Panc1 (cell line): Measurements from ENCODE around the gene SLC9A1. TPM values are rescaled to one million over a fixed set of nuclear protein-coding genes. Genes with fewer than 3 reads are reported as not detected.

ENCODE experiments used
- ATAC-seq: fragments of 200-7000 bp; cut with Tn5 transposase; 2 replicates; pipeline ENCODE4 v1.9.1; 2020; ENCODE audit warnings: mild to moderate bottlenecking, moderate library complexity
- BruUV-seq: library from RNA; stranded (reverse); fragments of 400-500 nt; replicated peaks from 2 replicates; lab custom pipeline; 2021; lab: Mats Ljungman, UMichigan
- CTCF ChIA-PET: fragments of 300-600 bp; sonication (Branson Sonifier 250); formaldehyde crosslinking; loops from one replicate; lab custom pipeline; 2022; ENCODE audit warnings: antibody characterized with exemption; lab: Charles Lee
- POLR2A ChIA-PET: fragments of 300-600 bp; sonication (Branson Sonifier 250); formaldehyde crosslinking; loops from one replicate; lab custom pipeline; 2022; ENCODE audit warnings: antibody characterized with exemption; lab: Charles Lee
- DNase-seq: peaks from one replicate; pipeline ENCODE4 v3.0.0-alpha.2; 2010; ENCODE audit warnings: low read depth, low spot score
- H3K27ac ChIP-seq: 2 replicates; pipeline ENCODE4 v1.5.1; 2011; ENCODE audit warnings: mild to moderate bottlenecking, low read length, inconsistent platforms
- H3K27me3 ChIP-seq: fragments of 200-500 bp; sonication (Bioruptor generic); 2 replicates; pipeline ENCODE4 v1.6.0; 2014; ENCODE audit warnings: low read length, inconsistent platforms; ENCODE audit not compliant: control insufficient read depth, insufficient read depth
- H3K36me3 ChIP-seq: fragments of 200-500 bp; sonication (Bioruptor generic); 2 replicates; pipeline ENCODE4 v1.5.1; 2014; ENCODE audit warnings: inconsistent platforms, mild to moderate bottlenecking, low read length, moderate library complexity; ENCODE audit not compliant: control insufficient read depth, insufficient read depth
- H3K4me1 ChIP-seq: 2 replicates; pipeline ENCODE4 v1.5.1; 2011; ENCODE audit warnings: inconsistent platforms, mild to moderate bottlenecking, low read length, moderate library complexity; ENCODE audit not compliant: control insufficient read depth, insufficient read depth
- H3K4me3 ChIP-seq, 2 experiments: 2 replicates each; pipeline ENCODE4 v1.5.1; 2011 to 2012; ENCODE audit warnings: low read depth in 2 of 2, low read length in 2 of 2, mild to moderate bottlenecking in 2 of 2, inconsistent platforms in 1 of 2, moderate library complexity in 1 of 2
- H3K9me3 ChIP-seq: fragments of 200-500 bp; sonication (Bioruptor generic); 2 replicates; pipeline ENCODE4 v1.5.1; 2014; ENCODE audit warnings: low read depth, mild to moderate bottlenecking, inconsistent platforms, low read length, moderate library complexity; ENCODE audit not compliant: control insufficient read depth, insufficient read depth
- CTCF ChIP-seq: fragments of 450-650 bp; IDR thresholded peaks from 2 replicates; pipeline ENCODE4 v1.5.1; 2017; ENCODE audit warnings: mild to moderate bottlenecking
- POLR2AphosphoS5 ChIP-seq: IDR thresholded peaks from 2 replicates; pipeline ENCODE4 v1.6.1; 2012; ENCODE audit warnings: mild to moderate bottlenecking, low read depth, low read length, moderate library complexity
- REST ChIP-seq, 2 experiments: IDR thresholded peaks; 2 replicates each; pipeline ENCODE4 v1.6.1; 2011 to 2012; ENCODE audit warnings: low read depth in 2 of 2, control low read depth in 1 of 2, low read length in 1 of 2, mild to moderate bottlenecking in 1 of 2, moderate library complexity in 1 of 2; ENCODE audit not compliant: insufficient read depth in 1 of 2
- SIN3A ChIP-seq: IDR thresholded peaks from 2 replicates; pipeline ENCODE4 v1.6.1; 2012; ENCODE audit warnings: low read depth, mild to moderate bottlenecking, low read length, moderate library complexity, borderline replicate concordance; ENCODE audit not compliant: insufficient read depth
- TCF7L2 ChIP-seq: IDR thresholded peaks from 2 replicates; pipeline ENCODE4 v1.6.1; 2011; ENCODE audit warnings: mild to moderate bottlenecking, low read depth, low read length, inconsistent platforms
- in situ Hi-C: cut with HindIII; loops from 2 replicates; pipeline ENCODE4 v1.10.0; 2016; ENCODE audit warnings: low sequenced_read_pairs, low pct_unique_long_range_greater_than_20kb
- intact Hi-C: fragments of 100-400 bp; cut with micrococcal nuclease; formaldehyde crosslinking; loops from one replicate; pipeline ENCODE4 v1.10.0; 2022; ENCODE audit not compliant: unreplicated experiment
- total RNA-seq: library from RNA; stranded (reverse); gene quantifications from one replicate; pipeline ENCODE4 v1.2.1, GENCODE V29; 2021; ENCODE audit not compliant: unreplicated experiment

Gene SLC9A1
- total RNA-seq, 1 experiment from 2014 or later, result 31.3 TPM

GRCh38 chr1:27130798-27131197 is 24.1 kb downstream of the SLC9A1 start:
- Histone ChIP-seq H3K9me3 (no peaks in the 10 kb centered on the region), H3K4me3 (no peak overlapping the region), H3K36me3 (no peaks in the 10 kb centered on the region), H3K4me1 (no peaks in the 10 kb centered on the region), H3K27ac (no peak overlapping the region), H3K27me3 (no peaks in the 10 kb centered on the region)
- in situ Hi-C loops, result no loop called here
- no peak; the same call in 1 of the 2 replicates for ATAC-seq
- DNase-seq, result no peak
- no peak for TF ChIP-seq CTCF
- no TSS peak for BruUV-seq
- ChIA-PET CTCF (no interaction called here), POLR2A (interaction anchor here (0.5 to 0.6 kb wide), 2 partner anchors 31 to 124 kb away, joined by 5 read pairs; no protein-coding TSS in a partner anchor)
- intact Hi-C loops, result no loop called here

- H3K9me3 ChIP-seq, result no peaks in the 10 kb centered on the region
- H3K4me1 ChIP-seq, result no peaks in the 10 kb centered on the region
- POLR2A ChIA-PET, result no interaction called here
- CTCF ChIA-PET, result interaction anchor here (0.7 kb wide), 1 partner anchor 149 kb away, joined by 3 read pairs; no protein-coding TSS in a partner anchor
- DNase-seq (no peak), ATAC-seq (0 out of 2 replicates have a peak, but pooled peaks have one; percentile 49)
- in situ Hi-C loops, result no loop called here
- no peaks in the 10 kb centered on the region for H3K27me3 ChIP-seq
- intact Hi-C loops, result no loop called here
- no peaks in the 10 kb centered on the region for H3K36me3 ChIP-seq
- BruUV-seq, result no TSS peak
- no peak overlapping the region for H3K4me3 ChIP-seq
- no peak overlapping the region for H3K27ac ChIP-seq
- no peak for TF ChIP-seq POLR2AphosphoS5
- no peak for TF ChIP-seq CTCF
- no peak for TF ChIP-seq TCF7L2
- TF ChIP-seq SIN3A, result no peak
- no peak for TF ChIP-seq REST (IDR thresholded peaks at IDR 0.05; ENCODE audit: insufficient read depth in 1 of 2, low read depth in 2 of 2, low read length in 1 of 2)
Measured at GRCh38 chr1:27129225-27129624, 25.7 kb downstream of the SLC9A1 start.
